ENCODE data around the gene FAM114A2. TPM values are rescaled to one million over a fixed set of nuclear protein-coding genes. Genes with fewer than 3 reads are reported as not detected.

Gene FAM114A2
- total RNA-seq, 1 experiment from 2014 or later, result 12.8 TPM

DNA sequence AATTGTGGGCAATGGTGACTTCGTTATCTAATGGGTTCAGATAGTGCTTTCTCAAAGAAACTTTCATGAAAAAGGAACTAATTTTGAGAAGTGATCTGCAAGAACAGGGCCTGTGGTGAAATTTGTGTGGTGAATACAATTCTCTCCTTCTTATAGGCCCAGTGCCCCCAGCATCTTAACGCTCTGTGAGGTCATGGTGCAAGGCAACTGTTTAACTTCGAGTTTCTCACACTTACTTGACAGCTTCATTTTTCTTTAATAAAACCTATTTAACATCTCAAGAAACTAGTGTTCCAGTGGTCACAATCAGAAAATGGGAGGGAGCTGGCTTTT, 69.2 kb downstream of the FAM114A2 start:
- WGBS (ENCODE audit: extremely low coverage, insufficient read length, low lambda C conversion rate), result no CpG with 5 or more reads among the region's 3 CpGs
- Histone ChIP-seq H3K4me1 (ENCODE audit: insufficient read depth, low read length) (0 out of 2 replicates have a peak, but pooled peaks cover 2% of the 10 kb centered on the region), H2BK5ac (ENCODE audit: insufficient read length, low read length) (no peak overlapping the region), H2BK20ac (ENCODE audit: low read depth, low read length, poor library complexity, severe bottlenecking) (no peak overlapping the region), H4K5ac (ENCODE audit: insufficient read length, low read depth, low read length) (no peak overlapping the region), H4K8ac (replicated peaks; ENCODE audit: insufficient read length, low read depth, low read length) (no peak overlapping the region), H3K23me2 (ENCODE audit: insufficient read length, low read depth, low read length, poor library complexity, severe bottlenecking) (no peaks in the 10 kb centered on the region), H4K20me1 (ENCODE audit: control insufficient read depth, insufficient read depth, insufficient read length) (no peaks in the 10 kb centered on the region), H3K23ac (ENCODE audit: insufficient read length, low read depth, low read length) (no peak overlapping the region), H3K9me3 (ENCODE audit: control insufficient read depth, low read depth, low read length) (no peaks in the 10 kb centered on the region), H2BK12ac (ENCODE audit: insufficient read length, low read depth, low read length) (no peak overlapping the region), H3K27me3 (ENCODE audit: insufficient read depth, low read length) (no peaks in the 10 kb centered on the region), H2AK5ac (ENCODE audit: insufficient read length, low read length) (no peak overlapping the region), H3K18ac (ENCODE audit: insufficient read length, low read depth, low read length) (no peak overlapping the region), H3K27ac (ENCODE audit: insufficient read length, low read depth, low read length) (no peak overlapping the region), H3K14ac (ENCODE audit: insufficient read depth, low read length) (no peak overlapping the region), H3K9ac (ENCODE audit: extremely low read depth, insufficient read length, low read length) (no peak overlapping the region), H2AFZ (ENCODE audit: low read length) (no peak overlapping the region), H3K4me2 (ENCODE audit: insufficient read depth, insufficient read length, low read length) (no peak overlapping the region), H3K79me2 (ENCODE audit: insufficient read depth, low read length) (no peaks in the 10 kb centered on the region), H3T11ph (ENCODE audit: low read length) (no peak overlapping the region), H2BK120ac (ENCODE audit: low read depth, low read length, poor library complexity, severe bottlenecking) (no peak overlapping the region), H3K56ac (ENCODE audit: insufficient read length, low read depth, low read length) (no peak overlapping the region), H4K91ac (ENCODE audit: insufficient read length, low read depth, low read length) (no peak overlapping the region), H3K4ac (ENCODE audit: low read depth, low read length) (no peak overlapping the region), H2BK15ac (ENCODE audit: low read depth, low read length) (no peak overlapping the region), H3K79me1 (ENCODE audit: insufficient read depth, low read depth, low read length, poor library complexity, severe bottlenecking) (no peaks in the 10 kb centered on the region)
- Mint-ChIP-seq H3K4me3 (no peak overlapping the region), H3K4me1 (peaks cover 4 to 6% of the 10 kb centered on the region in 2 experiments), H3K27ac (no peak overlapping the region), H3K9me3 (no peaks in the 10 kb centered on the region; a peak in 1 of 5 replicates), H3K36me3 (ENCODE audit: insufficient read depth in 1 of 3, low read depth in 3 of 3) (no peaks in the 10 kb centered on the region), H3K27me3 (ENCODE audit: low read depth) (no peaks in the 10 kb centered on the region; the same call in none of the 2 replicates)
- TF ChIP-seq, protein P1, sequence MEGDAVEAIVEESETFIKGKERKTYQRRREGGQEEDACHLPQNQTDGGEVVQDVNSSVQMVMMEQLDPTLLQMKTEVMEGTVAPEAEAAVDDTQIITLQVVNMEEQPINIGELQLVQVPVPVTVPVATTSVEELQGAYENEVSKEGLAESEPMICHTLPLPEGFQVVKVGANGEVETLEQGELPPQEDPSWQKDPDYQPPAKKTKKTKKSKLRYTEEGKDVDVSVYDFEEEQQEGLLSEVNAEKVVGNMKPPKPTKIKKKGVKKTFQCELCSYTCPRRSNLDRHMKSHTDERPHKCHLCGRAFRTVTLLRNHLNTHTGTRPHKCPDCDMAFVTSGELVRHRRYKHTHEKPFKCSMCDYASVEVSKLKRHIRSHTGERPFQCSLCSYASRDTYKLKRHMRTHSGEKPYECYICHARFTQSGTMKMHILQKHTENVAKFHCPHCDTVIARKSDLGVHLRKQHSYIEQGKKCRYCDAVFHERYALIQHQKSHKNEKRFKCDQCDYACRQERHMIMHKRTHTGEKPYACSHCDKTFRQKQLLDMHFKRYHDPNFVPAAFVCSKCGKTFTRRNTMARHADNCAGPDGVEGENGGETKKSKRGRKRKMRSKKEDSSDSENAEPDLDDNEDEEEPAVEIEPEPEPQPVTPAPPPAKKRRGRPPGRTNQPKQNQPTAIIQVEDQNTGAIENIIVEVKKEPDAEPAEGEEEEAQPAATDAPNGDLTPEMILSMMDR (conservative IDR thresholded peaks at IDR 0.05), result no peak
- DNase-seq, result no peak

Measured in H9 (cell line).